GM21360 (cell line): ENCODE data around the gene RELN.
"Not testable (repeated sequence)": the region's sequence is repeated elsewhere in the genome, so short reads cannot be mapped to it uniquely, and the experiment has no call there.

Source experiments
- ATAC-seq: cut with Tn5 transposase; IDR thresholded peaks from one replicate; pipeline ENCODE4 v1.9.1; 2021; ENCODE audit warnings: mild to moderate bottlenecking, moderate library complexity; ENCODE audit not compliant: unreplicated experiment

The RELN gene

GRCh38 chr7:103947026-103947655, 42.3 kb downstream of the RELN start:
- ATAC-seq, result no peak

GRCh38 chr7:103944230-103944900, 45.1 kb downstream of the RELN start:
- ATAC-seq, result no peak

GRCh38 chr7:103941976-103942375, 47.5 kb downstream of the RELN start:
- no peak for ATAC-seq

GRCh38 chr7:103940382-103941268, 48.8 kb downstream of the RELN start:
- no peak for ATAC-seq

GRCh38 chr7:103937680-103938079, 51.8 kb downstream of the RELN start:
- ATAC-seq, result no peak

GRCh38 chr7:103936558-103936957, 52.9 kb downstream of the RELN start:
- ATAC-seq, result no peak

GRCh38 chr7:103934508-103934907, 55.0 kb downstream of the RELN start:
- no peak for ATAC-seq

GRCh38 chr7:103932389-103932788, 57.1 kb downstream of the RELN start:
- ATAC-seq, result no peak

GRCh38 chr7:103929901-103930311, 59.6 kb downstream of the RELN start:
- ATAC-seq, result no peak

- no peak for ATAC-seq
Measured at GRCh38 chr7:103928581-103928980, 60.9 kb downstream of the RELN start.

- no peak for ATAC-seq
Measured at GRCh38 chr7:103924184-103924583, 65.3 kb downstream of the RELN start.

GRCh38 chr7:103922407-103922806, 67.1 kb downstream of the RELN start:
- no peak for ATAC-seq

GRCh38 chr7:103921692-103922091, 67.8 kb downstream of the RELN start:
- ATAC-seq, result no peak

- ATAC-seq, result no peak
Measured at GRCh38 chr7:103919272-103919868, 70.1 kb downstream of the RELN start.

- no peak for ATAC-seq
Measured at GRCh38 chr7:103918631-103919271, 70.7 kb downstream of the RELN start.

GRCh38 chr7:103915680-103916357, 73.6 kb downstream of the RELN start:
- no peak for ATAC-seq

GRCh38 chr7:103914147-103914899, 75.1 kb downstream of the RELN start:
- no peak for ATAC-seq

GRCh38 chr7:103912891-103913605, 76.4 kb downstream of the RELN start:
- ATAC-seq, result no peak

GRCh38 chr7:103911015-103911414, 78.4 kb downstream of the RELN start:
- ATAC-seq, result not testable (repeated sequence)
